NCI-H2196 (cell line): ENCODE data around the gene TPSB2.
"Not testable (repeated sequence)": the region's sequence is repeated elsewhere in the genome, so short reads cannot be mapped to it uniquely, and the experiment has no call there.

ENCODE experiments used
- DNase-seq: peaks from one replicate; lab custom pipeline; 2025; ENCODE audit not compliant: unreplicated experiment; lab: John Stamatoyannopoulos, UW

Gene TPSB2

GRCh38 chr16:1206786-1207185 lies 23.2 kb downstream of the TPSB2 start:
- DNase-seq = no peak

- DNase-seq = no peak
These were observed 23.7 kb downstream of the TPSB2 start for GRCh38 chr16:1206326-1206725.

GRCh38 chr16:1204933-1205332 lies 25.1 kb downstream of the TPSB2 start:
- no peak for DNase-seq

GRCh38 chr16:1202274-1202673 lies 27.7 kb downstream of the TPSB2 start:
- no peak for DNase-seq

GRCh38 chr16:1201444-1201843 lies 28.5 kb downstream of the TPSB2 start:
- DNase-seq = no peak

- no peak for DNase-seq
These were observed 29.9 kb downstream of the TPSB2 start for GRCh38 chr16:1200014-1200627.

GRCh38 chr16:1199347-1200013 lies 30.5 kb downstream of the TPSB2 start:
- no peak for DNase-seq

GRCh38 chr16:1198671-1199346 lies 31.2 kb downstream of the TPSB2 start:
- not testable (repeated sequence) for DNase-seq

- no peak for DNase-seq
These were observed 31.8 kb downstream of the TPSB2 start for GRCh38 chr16:1198194-1198593.

- DNase-seq = peak; percentile 37
These were observed 32.6 kb downstream of the TPSB2 start for GRCh38 chr16:1197237-1197866.

GRCh38 chr16:1196494-1196893 lies 33.5 kb downstream of the TPSB2 start:
- no peak for DNase-seq

- DNase-seq = no peak
These were observed 34.7 kb downstream of the TPSB2 start for GRCh38 chr16:1195393-1195666.

GRCh38 chr16:1194665-1195392 lies 35.2 kb downstream of the TPSB2 start:
- DNase-seq = peak; percentile 7

GRCh38 chr16:1193825-1194581 lies 36.0 kb downstream of the TPSB2 start:
- DNase-seq = no peak

GRCh38 chr16:1193143-1193824 lies 36.7 kb downstream of the TPSB2 start:
- DNase-seq = peak; percentile 93

GRCh38 chr16:1192384-1193073 lies 37.5 kb downstream of the TPSB2 start:
- no peak for DNase-seq

- not testable (repeated sequence) for DNase-seq
These were observed 39.2 kb downstream of the TPSB2 start for GRCh38 chr16:1190789-1191188.

GRCh38 chr16:1189455-1189854 lies 40.5 kb downstream of the TPSB2 start:
- DNase-seq = no peak

GRCh38 chr16:1188432-1189189 lies 41.4 kb downstream of the TPSB2 start:
- DNase-seq = no peak
